Stimulated activated CD4-positive, alpha-beta T cell treated with anti-CD3 and anti-CD28 coated beads, Interleukin-12 subunit alpha, Interleukin-12 subunit beta, amount 100 ng/mL, for 48 hours (primary cell): ENCODE data around the gene ABCB9.

Source experiments
- DNase-seq, 3 donors: peaks; one replicate each; pipeline ENCODE4 v3.0.0-alpha.2; 2020; ENCODE audit warnings: low read depth in 2 of 3, low spot score in 1 of 3

Gene ABCB9

DNA sequence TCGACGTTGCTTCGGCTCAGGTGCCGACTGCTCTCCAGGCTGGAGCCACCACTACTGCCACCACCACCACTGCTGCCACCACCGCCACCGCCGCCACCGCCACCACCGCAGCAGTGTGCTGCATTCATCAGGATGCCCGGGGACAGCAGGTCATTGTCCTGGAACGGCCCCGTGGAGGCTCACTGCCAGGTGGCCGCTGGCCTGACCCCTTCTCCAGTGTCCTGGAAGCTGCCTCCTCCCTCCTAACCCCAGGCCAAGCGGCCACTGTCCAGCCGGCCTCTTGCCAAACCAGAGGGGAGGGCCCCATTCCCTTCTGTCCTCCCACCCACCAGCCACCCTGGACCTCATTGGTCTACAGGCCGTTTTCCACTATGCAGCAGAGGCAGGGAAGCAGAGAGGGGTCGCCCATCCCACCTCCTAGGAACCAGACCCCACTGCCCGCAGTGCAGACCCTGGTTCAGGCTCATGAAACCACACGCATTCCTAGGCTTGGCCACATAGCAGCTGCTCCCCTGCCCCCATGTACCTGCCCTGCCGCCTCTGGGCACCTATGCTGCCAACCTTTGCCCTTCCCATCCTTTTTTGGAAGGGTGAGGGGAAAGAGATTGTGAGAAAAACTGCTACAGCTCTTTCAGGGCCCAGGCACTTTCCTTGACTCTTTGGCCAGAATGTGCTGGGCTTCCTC, 29.4 kb upstream of the ABCB9 start:
- no peak for DNase-seq

DNA sequence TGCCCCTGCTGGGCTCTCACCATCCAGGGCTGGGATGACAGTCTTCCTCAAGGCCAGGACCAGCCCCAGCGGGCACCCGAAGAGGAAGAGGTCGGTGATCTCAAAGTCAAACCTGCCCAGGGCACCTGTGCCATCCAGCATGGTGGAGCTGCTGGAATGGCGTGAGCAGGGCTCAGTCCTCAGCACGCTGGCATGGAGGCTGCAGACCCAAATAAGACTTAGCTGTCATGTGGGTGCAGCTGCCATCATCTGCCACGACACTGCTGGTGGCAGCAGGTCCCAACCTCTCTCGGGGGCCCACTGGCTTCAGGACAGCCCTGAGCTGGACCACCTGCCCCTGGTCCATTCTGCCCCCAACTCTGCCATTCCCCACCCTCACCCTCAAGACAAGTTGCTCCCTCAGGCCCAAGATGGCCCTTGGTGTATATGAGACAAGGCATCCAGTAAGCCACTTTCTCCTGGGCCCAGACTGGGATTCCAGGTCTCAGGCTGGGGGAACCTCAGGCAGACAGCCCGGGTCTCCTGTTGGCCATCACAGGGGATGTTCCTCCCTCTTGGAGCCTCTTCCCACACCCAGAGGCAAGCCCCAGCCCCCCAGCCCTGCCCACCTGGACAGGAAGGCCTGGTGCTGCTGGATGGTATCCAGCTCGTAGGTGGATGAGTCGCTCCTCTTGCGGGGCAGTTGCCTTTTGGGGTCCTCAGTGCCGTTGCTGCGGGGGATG, 28.7 kb upstream of the ABCB9 start:
- DNase-seq, result no peak

DNA sequence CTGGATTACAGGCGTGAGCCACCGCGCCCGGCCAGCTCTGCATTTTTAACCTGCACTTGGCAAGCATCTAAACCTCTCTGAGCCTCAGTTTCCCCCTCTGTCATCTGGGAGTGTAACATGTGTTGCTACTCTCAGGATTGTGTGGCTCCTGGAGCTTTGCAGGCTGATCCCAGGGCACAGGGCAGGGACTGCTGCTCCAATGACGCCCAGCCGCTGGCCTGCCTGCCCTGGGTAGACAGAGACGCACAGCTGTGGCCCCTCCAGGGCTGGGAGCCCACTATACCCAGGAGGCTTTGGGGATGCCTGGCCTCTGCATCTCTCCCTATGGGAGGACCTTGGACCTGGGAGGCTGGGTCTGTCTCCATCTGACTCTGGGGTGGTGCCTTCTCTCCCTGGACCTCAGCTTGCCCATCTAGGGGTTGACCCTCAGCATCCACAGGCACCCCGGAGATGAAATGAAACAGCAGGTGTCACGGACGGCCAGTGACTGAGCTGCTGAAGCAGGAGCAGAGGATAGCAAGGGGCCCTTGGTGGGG, 27.9 kb upstream of the ABCB9 start:
- DNase-seq, result no peak

DNA sequence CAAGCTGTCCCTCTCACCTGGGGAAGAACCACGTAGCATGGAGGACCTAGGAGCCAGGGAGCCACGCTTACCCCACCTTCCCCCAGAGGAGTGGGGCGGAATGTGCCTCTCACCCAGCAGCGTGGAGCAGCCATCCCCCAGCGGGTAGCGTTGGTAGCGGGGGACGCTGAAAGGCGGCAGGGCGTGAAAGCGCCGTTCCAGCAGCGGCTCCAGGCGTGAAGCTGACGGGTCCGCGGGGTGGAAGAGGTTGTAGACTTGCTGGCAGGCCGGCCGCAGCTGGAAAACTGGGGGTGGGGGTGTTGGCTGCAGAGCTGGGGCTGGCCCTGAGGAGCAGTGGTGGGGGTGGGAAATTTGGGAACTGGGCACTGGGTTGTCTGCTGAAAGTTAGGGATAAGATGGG, 26.1 kb upstream of the ABCB9 start:
- no peak for DNase-seq

DNA sequence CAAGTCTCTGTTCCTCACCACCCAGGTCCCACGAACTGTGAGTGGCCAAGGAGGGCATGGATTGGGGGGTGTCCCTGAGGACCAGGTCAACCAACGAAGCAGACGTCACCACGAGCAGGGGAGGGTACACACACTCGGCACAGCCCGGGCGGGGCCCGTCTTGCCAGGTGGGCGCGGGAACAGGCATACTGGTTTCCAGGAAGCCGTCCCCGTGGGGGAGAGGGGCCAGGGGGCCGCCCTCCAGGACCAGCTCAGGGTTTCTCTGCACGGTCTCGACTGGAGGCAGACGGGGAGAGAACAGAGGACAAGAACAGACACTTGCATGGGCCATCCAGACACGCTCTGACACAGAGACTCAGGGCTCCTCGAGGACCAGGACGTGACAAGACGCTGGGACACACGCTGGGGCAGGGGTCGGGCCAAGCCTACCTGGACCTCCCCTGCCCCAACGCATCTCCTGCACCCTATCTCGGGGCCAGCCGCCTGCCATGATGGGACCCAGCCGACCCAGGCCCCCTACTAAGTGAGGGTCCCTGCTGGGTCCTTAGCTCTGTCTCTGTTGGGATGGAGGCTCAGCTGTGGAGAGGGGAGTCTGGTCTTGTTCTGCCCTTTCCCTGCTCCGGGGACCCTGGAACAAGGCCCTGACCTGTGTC, 25.5 kb upstream of the ABCB9 start:
- DNase-seq, result no peak

DNA sequence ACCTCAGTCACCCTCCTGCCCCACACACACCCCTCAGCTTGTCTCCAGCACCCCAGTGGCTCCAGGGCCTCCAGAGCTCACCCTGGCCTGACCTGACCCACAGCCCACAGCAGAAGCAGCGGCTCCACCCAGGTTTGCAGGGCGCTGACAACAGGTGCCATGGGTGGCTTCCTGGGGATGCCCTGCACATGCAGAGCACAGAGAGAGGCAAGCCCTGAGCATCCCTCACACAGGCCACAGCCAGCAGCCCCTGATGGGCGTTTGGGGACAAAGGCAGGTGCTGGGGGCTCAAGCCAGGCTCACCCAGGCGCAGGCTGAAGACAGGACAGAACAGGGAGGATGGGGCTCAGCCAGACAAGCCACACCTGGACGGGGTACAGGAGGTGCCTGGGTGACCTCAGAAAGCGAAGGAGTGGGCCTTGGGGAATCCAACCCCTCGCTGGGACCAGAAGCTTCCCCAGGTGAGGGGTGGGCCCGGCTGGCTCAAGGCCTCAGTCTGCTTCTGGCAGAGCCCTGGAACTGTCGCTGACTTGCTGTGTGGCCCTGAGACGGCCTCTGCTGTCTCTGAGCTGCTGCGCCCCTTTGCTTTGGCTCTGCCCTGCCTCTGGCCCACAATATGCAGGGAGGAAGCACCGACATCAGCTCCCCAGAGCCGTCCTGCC, 24.8 kb upstream of the ABCB9 start:
- DNase-seq, result no peak

DNA sequence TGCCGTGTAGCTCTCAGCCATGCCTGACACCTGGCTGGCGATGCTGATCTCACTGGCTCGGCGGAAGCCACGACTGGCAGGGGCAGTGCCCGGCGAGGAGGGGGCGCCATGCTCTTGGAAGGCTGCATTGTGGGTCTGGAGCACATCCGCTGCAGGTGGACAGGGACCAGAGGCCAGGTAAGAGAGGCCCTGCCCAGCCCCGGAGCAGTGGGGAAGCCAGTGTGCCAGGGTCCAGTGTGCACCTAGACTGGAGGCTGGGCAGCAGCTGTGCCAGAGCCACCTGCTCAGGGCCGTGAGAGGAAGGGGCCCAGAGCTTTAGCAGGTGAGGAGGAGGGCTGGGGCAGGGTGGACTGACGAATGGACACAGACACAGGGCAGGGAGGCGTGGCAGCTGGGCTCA, 24.3 kb upstream of the ABCB9 start:
- no peak for DNase-seq

DNA sequence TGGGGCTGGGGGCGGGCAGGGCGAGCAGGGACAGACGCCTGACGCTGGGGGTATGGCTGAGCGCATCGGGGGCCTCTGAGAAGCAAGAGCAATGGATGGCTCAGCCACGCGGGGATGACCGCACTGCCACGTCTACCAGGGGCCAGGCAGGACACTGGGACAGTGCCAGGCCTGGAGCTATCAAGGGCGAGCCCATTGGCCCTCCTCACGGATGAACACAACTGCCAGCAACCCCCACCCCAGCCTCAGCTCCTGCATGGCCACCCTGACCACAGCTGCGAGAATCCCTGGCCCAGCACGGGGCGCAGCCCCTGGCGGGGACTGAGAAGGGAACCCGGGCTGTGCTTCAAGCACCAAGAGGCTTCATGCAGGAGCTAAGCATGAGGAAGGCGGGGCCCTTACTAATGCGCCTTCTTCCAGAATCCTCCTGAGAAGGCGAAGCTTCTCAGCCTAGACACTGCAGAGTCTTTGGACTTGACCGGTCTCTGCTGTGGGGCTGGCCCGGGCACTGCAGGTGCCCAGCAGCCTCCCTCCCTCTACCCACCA, 23.7 kb upstream of the ABCB9 start:
- no peak for DNase-seq

DNA sequence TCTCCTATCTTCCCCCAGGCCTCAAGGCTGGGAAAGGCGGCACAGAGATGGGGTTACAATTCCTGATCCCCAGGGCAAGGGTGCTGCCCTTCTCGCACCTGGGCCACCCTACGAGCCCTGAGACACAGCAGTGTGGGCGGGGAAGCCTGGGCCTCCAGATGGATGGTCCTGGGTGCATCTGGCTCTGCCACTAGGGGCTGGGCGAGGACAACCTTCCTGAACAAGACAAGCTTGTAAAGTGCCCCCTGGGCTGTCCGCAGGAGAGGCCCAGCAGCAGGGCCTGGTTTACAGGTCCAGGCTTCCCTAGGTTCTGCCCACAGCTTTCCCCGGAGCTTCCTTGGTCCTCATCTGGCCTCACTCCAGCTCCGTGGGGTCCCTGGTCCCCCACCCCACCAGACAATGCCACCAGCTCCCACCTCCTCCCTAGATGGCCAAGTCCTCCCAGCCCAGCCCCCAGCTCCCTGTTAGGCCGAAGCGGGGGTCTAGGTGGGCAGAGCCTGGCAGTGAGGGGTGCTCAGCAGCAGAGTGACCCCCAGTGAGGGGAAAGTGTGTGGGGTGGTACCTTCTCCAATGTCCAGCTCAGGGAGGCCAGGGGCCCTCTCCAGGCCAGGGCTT, 23.1 kb upstream of the ABCB9 start:
- DNase-seq, result no peak

DNA sequence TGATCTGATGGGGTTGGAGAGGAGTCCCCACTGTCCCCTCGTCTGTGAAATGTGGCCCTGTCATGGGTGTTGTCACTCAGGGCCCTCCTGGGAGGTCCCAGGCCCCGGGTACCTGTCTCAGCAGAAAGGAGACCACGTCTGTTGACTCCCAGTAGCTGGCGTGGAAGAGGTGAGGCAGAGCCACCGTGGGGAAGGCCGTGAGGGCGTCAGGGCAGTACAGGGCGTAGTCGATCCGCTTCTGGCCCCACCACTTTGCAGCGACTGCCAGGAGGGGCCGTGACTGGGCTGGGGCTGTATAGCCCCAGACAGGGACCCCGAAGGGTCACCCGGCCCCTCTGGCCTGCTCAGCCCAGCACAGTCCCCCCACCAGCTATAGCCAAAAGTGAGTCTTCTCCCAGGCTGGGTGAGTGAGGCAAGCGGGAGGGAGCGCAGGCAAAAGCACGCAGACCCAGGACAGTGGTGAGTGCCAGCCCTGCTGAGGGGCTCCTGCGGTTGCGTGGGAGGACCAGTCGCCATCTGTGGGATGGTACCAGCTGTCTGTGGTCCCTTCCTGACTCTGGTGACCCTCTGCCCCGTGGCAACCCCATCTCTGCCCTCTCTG, 22.4 kb upstream of the ABCB9 start:
- DNase-seq, result no peak

DNA sequence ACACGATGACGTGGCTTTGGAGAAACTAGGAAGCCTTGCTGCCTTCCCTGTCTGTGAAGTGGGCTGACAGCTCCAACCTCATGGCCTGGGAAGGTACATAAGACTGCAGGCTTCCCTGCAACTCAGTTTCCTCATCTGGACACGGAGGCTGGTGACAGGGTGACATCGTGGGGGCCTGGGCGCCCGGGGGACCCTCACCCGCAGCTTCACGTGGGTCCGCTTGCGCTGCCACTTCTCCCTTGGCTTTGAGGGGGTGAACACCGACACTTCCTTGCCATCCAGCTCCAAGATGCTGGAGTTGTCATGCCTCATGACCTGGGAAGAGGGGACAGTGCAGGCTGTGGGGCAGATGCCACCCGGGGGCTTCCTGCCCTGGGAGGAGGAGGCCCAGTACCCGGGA, 21.8 kb upstream of the ABCB9 start:
- no peak for DNase-seq

DNA sequence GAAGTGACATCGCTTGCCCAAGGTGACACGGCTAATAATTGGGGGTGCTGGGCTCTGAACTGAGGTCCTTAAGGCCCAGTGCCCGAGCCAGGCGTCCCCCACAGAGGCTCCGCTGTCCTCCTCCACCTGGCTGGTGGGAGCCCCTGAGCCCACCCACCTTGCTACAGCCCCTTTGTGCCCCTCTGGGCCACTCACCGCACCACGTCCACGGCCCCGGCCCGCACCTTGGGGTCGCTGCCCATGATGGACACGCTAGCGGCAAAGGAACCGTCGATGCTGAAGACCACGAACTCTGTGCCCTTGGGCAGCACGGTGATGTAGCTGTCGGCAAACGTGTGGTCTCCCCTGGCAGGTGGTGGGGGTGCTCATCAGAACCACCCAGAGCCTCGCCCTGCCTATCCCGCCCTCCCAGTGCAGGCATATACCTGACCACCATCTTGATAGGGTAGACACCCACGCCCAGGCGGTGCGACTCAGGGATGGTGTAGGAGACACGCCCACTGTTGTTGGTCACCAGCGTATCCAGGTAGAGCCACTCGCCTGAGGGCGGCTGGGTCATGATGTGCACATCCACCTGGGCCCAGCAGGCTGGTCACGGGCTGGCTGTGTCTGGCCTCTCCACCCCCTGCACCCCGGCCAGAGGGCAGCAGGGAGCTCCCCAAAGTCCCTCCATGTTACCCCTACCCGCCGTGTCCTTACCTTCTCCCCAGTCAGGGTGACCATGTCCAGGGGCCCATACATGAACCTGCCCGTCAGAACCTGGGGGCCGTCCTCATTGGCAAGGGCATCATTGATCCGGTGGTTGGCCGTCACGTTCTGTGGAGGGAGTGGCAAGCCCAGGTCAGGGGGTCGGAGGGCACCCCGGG, 21.1 kb upstream of the ABCB9 start:
- DNase-seq, result no peak

DNA sequence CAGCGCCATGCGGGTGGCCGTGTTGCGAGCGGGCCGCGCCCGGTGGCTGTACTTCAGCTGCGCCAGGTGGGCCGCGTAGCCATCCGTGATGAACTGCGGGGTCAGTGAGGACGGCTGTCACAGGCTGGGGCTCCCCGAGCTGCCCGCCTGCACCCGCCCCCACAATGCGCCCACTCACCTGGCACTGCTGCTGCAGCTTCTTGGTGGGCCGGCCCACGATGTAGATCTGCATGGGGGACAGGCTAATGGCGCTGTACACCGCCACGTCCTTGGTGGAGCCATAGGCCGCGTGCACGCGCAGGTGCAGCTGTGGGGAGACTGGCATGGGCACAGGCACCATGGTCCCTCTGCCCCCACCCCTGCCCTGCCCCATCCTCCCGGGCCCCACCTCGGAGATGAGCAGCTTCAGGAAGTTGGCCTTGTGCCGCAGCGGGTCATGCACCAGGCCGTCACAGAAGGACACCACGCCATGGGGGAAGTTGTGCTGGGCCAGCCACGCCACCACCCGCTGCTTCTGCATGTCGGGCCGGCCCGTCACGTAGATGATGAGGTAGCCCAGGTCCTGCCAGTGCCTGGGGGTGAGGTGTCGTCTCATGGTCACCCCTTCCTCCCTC, 20.1 kb upstream of the ABCB9 start:
- no peak for DNase-seq

DNA sequence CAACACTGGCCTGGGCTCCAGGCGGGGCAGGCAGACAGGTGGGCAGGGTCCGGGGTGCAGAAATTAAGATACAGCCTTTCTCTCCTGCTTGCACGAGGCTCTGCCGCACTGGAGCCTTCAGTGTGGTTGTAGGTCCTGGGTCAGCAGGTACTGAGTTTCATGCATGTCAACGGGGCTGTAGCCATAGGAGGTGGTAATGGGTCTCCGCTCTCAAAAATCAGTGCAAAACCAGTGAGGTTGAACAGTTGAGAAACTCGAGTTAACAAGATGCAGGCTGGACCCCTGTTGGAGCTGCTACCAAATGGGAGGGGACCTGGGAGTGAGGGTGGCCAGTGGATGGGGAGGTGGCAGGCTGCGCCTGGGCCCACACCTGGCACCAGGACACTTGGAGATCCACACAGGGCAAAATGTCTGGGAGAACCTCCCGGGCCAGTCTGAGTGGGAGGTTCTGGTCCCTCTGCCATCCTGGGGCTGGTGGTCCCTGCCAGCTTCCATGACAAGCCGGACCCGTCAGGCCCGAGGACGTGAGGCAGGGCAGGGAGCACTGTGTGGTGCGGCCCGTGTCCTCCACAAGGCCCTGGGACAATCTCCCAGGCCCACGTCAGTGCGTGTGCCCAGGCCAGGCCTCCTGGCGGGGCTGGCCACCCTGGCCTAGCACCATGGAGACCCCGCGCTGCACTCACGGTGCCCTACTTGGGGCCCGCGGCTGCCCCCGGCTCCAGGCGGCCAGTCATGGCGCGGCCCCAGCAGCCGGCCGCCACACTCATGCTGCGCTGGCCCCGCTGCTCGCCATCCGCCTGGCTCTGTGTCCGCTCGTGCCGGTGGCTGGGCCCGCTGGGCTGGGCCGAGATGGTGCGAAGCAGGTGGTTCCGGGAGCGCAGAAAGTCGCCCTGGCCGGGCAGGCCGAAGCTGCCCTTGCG, 19.3 kb upstream of the ABCB9 start:
- DNase-seq, result no peak

DNA sequence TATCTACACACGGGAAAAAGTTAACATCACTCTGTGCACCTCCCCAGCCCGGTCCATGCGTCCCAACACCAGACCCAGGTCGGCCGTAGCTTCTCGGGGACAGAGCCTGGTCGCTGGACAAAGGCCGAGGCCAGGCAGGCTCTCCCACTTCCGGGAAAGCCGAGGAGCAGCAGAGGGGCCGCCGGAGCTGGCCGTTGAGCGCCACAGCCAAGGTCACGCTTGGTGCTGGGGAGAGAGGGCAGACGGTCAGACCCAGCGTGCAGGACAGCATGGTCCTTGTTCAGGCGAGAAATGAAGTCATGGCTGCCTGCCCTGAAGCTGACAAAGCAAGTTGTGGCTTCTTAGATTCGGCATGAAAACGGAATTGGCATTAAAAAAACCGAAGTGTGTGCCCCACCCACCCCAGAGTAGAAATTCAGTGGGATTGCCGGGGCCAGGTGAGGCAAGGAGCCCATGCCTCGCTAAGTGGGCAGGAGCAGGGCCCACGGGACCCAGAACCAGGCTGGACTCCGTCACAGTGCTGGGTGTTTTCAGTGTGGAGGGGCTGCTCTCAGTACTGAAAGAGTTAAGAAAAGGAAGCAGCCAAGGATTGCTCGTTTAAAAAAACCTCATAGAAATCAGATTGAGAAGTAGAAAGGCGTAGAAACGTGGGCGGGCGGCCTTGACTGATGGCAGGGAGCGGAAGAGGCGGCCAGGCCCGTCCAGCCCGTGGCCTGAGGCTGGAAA, 18.5 kb upstream of the ABCB9 start:
- DNase-seq, result no peak

DNA sequence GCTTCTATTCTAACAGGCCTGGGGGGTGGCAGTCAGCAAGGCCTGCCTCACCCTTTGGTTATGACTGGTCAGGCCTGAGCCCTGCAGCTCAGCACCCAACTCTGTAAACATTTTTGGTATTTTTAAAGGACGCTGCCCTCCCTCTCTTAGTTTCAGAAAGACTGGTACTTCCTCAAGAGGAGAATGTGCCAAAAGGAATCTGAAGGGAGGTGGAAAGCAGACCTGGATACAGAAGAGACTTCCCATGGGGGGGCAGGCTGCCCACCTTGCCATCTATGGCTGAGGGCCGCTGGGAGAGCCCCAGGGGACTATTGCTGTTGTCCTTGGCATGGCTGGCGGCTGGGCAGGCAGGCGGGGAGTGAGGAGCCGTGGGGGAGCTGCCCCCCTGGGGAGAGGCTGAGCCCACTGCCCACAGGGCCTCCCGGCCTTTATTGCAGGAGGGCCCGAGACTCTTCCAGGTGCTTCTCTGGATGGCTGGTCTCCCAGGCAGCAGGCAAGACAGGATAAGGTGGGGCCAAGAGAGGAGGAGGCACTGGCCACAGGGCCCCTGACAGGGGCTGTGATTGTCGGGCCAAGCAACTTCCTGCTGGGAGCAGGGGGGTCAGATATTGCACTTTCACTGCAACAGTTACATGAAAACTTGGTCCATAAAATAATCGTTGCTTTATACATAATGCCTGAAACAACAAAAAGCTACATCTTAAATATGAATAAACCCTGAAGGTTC, 17.7 kb upstream of the ABCB9 start:
- no peak for DNase-seq
